ENCODE measurements around the gene NADK2.

NADK2 gene

GRCh38 chr5:36162810-36163486 is 78.8 kb downstream of the NADK2 start:
- DNase-seq (ENCODE audit: low spot score): no peak

GRCh38 chr5:36161361-36161760 is 80.4 kb downstream of the NADK2 start:
- no peak for DNase-seq (ENCODE audit: low spot score)

- DNase-seq (ENCODE audit: low spot score): no peak
Measured at GRCh38 chr5:36160617-36161016, 81.1 kb downstream of the NADK2 start.

GRCh38 chr5:36158144-36158543 is 83.6 kb downstream of the NADK2 start:
- no peak for DNase-seq (ENCODE audit: low spot score)

GRCh38 chr5:36156619-36157018 is 85.1 kb downstream of the NADK2 start:
- no peak for DNase-seq (ENCODE audit: low spot score)

GRCh38 chr5:36156121-36156601 is 85.6 kb downstream of the NADK2 start:
- DNase-seq (ENCODE audit: low spot score): no peak

- no peak for DNase-seq (ENCODE audit: low spot score)
Measured at GRCh38 chr5:36155291-36155690, 86.4 kb downstream of the NADK2 start.

GRCh38 chr5:36153726-36154125 is 88.0 kb downstream of the NADK2 start:
- peak; percentile 58 for DNase-seq (ENCODE audit: low spot score)

GRCh38 chr5:36153298-36153677 is 88.4 kb downstream of the NADK2 start:
- DNase-seq (ENCODE audit: low spot score): no peak

GRCh38 chr5:36152324-36153297 is 89.1 kb downstream of the NADK2 start:
- no peak for DNase-seq (ENCODE audit: low spot score)

GRCh38 chr5:36151434-36152323 is 90.0 kb downstream of the NADK2 start, which contains the start of the genes LMBRD2 and SKP2:
LMBRD2 (minus strand) TSS chr5:36151887; CDS start chr5:36143349, 8,538 bp downstream.
SKP2 (plus strand) TSS chr5:36152111; CDS start chr5:36152263, 152 bp downstream.
- peak; percentile 93 for DNase-seq (ENCODE audit: low spot score)

GRCh38 chr5:36150676-36151433 is 90.9 kb downstream of the NADK2 start:
- peak; percentile 67 for DNase-seq (ENCODE audit: low spot score)

- DNase-seq (ENCODE audit: low spot score): no peak
Measured at GRCh38 chr5:36147681-36148080, 94.0 kb downstream of the NADK2 start.

- DNase-seq (ENCODE audit: low spot score): no peak
Measured at GRCh38 chr5:36146390-36146789, 95.3 kb downstream of the NADK2 start.

- no peak for DNase-seq (ENCODE audit: low spot score)
Measured at GRCh38 chr5:36145311-36145710, 96.4 kb downstream of the NADK2 start.
